ENCODE data around the gene INHA.

DNA sequence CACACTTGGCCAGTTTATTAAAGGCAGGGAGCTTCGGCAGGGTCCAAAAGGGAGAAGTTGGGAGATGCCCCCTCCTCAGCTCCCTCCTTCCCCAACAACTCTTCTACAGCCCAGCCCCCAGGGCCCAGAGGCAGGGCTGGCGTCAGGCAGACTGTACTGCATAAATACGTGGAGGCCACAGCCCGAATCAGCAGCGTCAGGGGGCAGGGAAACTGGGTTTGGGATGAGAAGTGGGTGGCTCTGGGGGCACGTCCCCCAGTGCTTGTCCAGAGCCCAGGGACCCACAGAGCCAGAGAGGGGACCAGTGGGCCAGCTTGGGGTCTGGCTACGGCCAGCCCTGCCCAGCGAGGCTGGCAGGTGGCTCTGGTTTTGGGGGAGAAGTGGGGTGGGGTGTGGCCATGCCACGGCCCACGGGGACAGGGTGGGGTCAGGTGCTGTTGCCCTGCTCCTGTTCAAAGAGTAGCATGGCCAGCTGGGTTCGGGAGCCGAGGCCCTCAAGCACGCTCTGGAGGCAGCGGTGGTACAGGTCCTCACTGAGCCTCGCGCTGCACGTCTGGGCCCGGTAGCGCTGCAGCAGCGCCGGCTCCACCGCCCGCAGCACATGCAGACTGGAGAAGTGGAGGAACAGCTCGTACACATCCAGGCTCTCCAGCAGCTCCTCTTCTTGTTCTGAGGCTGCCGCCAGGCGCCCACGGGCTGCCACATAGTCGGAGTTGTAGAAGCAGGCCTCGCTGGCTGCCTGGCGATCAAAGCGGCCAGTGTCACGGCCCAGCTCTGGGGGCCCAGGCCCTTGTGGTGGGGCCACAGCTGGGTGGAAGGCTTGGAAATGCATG lies 32.9 kb upstream of the INHA start:
- TF ChIP-seq, protein P1, sequence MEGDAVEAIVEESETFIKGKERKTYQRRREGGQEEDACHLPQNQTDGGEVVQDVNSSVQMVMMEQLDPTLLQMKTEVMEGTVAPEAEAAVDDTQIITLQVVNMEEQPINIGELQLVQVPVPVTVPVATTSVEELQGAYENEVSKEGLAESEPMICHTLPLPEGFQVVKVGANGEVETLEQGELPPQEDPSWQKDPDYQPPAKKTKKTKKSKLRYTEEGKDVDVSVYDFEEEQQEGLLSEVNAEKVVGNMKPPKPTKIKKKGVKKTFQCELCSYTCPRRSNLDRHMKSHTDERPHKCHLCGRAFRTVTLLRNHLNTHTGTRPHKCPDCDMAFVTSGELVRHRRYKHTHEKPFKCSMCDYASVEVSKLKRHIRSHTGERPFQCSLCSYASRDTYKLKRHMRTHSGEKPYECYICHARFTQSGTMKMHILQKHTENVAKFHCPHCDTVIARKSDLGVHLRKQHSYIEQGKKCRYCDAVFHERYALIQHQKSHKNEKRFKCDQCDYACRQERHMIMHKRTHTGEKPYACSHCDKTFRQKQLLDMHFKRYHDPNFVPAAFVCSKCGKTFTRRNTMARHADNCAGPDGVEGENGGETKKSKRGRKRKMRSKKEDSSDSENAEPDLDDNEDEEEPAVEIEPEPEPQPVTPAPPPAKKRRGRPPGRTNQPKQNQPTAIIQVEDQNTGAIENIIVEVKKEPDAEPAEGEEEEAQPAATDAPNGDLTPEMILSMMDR (IDR thresholded peaks at IDR 0.05), result no peak
- TF ChIP-seq EZH2 (IDR thresholded peaks at IDR 0.05; ENCODE audit: borderline replicate concordance, insufficient read depth, low read depth, low read length, poor library complexity, severe bottlenecking), result no peak

All from B cell (primary cell).